HG02970 (cell line): ENCODE results near the gene REL.
"Not testable (repeated sequence)": the region's sequence is repeated elsewhere in the genome, so short reads cannot be mapped to it uniquely, and the experiment has no call there.

ENCODE experiments used
- ATAC-seq: cut with Tn5 transposase; IDR thresholded peaks from one replicate; pipeline ENCODE4 v1.9.1; 2021; ENCODE audit warnings: mild to moderate bottlenecking, moderate library complexity, moderate number of reproducible peaks; ENCODE audit not compliant: unreplicated experiment, low FRiP score

Gene REL

GRCh38 chr2:60906395-60906794 lies 25.0 kb downstream of the REL start:
- no peak for ATAC-seq

GRCh38 chr2:60907329-60907728 lies 26.0 kb downstream of the REL start:
- no peak for ATAC-seq

GRCh38 chr2:60925994-60926740 lies 44.8 kb downstream of the REL start:
- no peak for ATAC-seq

- no peak for ATAC-seq
Measured at GRCh38 chr2:60926741-60927552, 45.6 kb downstream of the REL start.

GRCh38 chr2:60932061-60932460 lies 50.7 kb downstream of the REL start:
- not testable (repeated sequence) for ATAC-seq

- ATAC-seq: no peak
Measured at GRCh38 chr2:60932954-60933353, 51.6 kb downstream of the REL start.

- ATAC-seq: no peak
Measured at GRCh38 chr2:60934165-60934722, 52.9 kb downstream of the REL start.

GRCh38 chr2:60936757-60937156 lies 55.4 kb downstream of the REL start:
- no peak for ATAC-seq

- ATAC-seq: no peak
Measured at GRCh38 chr2:60938301-60938700, 56.9 kb downstream of the REL start.

- no peak for ATAC-seq
Measured at GRCh38 chr2:60939622-60940021, 58.2 kb downstream of the REL start.

GRCh38 chr2:60945341-60945740 lies 64.0 kb downstream of the REL start:
- ATAC-seq: no peak

- no peak for ATAC-seq
Measured at GRCh38 chr2:60947056-60947455, 65.7 kb downstream of the REL start.

- no peak for ATAC-seq
Measured at GRCh38 chr2:60948161-60948560, 66.8 kb downstream of the REL start.

- ATAC-seq: no peak
Measured at GRCh38 chr2:60948926-60949579, 67.7 kb downstream of the REL start.

- no peak for ATAC-seq
Measured at GRCh38 chr2:60954139-60954538, 72.8 kb downstream of the REL start.

GRCh38 chr2:60957224-60957623 lies 75.8 kb downstream of the REL start:
- ATAC-seq: no peak

GRCh38 chr2:60957643-60958042 lies 76.3 kb downstream of the REL start:
- ATAC-seq: no peak

- ATAC-seq: no peak
Measured at GRCh38 chr2:60958361-60958760, 77.0 kb downstream of the REL start.

- ATAC-seq: no peak
Measured at GRCh38 chr2:60958800-60959199, 77.4 kb downstream of the REL start.

- ATAC-seq: no peak
Measured at GRCh38 chr2:60959501-60959900, 78.1 kb downstream of the REL start.

GRCh38 chr2:60960706-60961105 lies 79.3 kb downstream of the REL start:
- ATAC-seq: no peak
